Stimulated activated CD8-positive, alpha-beta memory T cell treated with anti-CD3 and anti-CD28 coated beads, Interleukin-2, amount 100 ng/mL, for 48 hours (primary cell): ENCODE measurements around the gene NBPF11.
"Not testable (repeated sequence)": the region's sequence is repeated elsewhere in the genome, so short reads cannot be mapped to it uniquely, and the experiment has no call there.

Experiments
- DNase-seq, 2 donors: peaks; one replicate each; pipeline ENCODE4 v3.0.0-alpha.2; 2020; ENCODE audit warnings: low read depth in 2 of 2

Gene NBPF11, protein sequence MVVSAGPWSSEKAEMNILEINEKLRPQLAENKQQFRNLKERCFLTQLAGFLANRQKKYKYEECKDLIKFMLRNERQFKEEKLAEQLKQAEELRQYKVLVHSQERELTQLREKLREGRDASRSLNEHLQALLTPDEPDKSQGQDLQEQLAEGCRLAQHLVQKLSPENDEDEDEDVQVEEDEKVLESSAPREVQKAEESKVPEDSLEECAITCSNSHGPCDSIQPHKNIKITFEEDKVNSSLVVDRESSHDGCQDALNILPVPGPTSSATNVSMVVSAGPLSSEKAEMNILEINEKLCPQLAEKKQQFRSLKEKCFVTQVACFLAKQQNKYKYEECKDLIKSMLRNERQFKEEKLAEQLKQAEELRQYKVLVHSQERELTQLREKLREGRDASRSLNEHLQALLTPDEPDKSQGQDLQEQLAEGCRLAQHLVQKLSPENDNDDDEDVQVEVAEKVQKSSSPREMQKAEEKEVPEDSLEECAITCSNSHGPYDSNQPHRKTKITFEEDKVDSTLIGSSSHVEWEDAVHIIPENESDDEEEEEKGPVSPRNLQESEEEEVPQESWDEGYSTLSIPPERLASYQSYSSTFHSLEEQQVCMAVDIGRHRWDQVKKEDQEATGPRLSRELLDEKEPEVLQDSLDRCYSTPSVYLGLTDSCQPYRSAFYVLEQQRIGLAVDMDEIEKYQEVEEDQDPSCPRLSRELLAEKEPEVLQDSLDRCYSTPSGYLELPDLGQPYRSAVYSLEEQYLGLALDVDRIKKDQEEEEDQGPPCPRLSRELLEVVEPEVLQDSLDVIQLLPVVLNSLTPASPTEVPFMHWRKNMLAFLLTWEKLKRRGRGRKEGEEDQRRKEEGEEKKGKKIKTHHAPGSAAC

GRCh38 chr1:148151911-148152656, at the start of gene NBPF11:
TSS of gene NBPF11 (minus strand) at chr1:148152281. CDS start at chr1:148127003, 25,278 bp downstream.
- DNase-seq: peak; percentile 77 to 79

- DNase-seq: not testable (repeated sequence)
Measured at GRCh38 chr1:148197396-148197795, 45.3 kb upstream of the NBPF11 start.

DNA sequence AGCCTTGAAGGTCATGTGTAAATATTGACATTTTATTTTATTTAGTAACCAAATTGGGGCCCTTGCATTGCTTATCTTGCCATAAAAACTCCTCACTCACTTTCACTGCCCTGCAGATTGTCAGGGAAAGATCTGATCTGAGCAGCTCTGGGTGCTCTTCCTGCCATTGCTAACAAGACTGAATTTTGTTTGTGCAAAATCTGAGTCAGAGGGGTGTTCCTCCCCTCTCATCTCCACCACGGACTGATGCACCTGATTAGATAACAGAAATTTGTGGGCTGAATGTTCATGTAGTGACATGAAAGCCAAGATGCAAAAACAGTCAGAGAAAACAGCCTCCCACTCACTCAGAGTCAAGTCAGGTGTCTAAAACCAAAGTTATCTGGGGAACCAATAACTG, 44.9 kb upstream of the NBPF11 start:
- DNase-seq: not testable (repeated sequence)

DNA sequence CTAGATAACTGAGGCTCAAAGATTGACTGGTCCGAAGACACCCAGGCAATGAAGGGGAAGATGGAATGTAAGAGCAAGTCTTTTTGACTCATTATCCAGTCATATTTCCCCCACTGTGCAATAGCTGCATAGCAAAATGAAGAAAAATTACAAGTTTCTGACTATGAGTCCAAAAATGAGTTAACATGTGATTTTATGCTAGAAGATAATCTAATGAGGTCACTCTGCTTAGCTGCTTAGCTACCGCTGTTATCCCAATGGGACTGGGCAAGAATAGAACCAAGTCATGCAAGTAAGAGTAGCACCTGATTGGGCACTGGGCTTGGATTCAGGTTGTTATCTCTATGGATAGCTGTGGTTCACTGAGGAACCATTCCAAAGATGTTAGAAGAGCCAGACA, 43.0 kb upstream of the NBPF11 start:
- DNase-seq: not testable (repeated sequence)

DNA sequence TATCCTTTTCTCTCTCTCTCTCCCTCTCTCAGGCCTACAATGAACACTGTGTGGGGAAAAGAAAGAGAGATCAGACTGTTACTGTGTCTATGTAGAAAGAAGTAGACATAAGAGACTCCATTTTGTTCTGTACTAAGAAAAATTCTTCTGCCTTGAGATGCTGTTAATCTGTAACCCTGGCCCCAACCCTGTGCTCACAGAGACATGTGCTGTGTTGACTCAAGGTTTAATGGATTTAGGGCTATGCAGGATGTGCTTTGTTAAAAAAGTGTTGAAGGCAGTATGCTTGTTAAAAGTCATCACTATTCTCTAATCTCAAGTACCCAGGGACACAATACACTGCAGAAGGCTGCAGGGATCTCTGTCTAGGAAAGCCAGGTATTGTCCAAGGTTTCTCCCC, 36.7 kb upstream of the NBPF11 start:
- DNase-seq: not testable (repeated sequence)

DNA sequence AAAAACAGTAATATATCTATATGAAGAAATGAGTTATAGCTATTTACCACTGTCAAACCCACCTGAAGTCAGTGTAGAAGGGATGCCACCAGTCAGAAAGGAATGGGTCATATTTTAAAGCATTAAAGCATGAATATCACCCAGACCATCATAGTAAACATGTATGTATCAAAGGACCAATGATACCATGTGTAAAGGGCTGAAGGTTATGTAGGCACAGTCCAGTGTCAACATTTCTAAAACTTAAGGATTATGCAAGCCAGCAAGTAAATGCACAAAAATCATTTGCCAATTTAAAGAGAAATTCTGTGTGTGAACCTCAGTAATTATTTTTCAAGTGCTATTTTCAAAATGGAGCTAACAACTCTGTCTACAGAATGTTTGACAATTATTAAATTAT, 26.6 kb upstream of the NBPF11 start:
- DNase-seq: not testable (repeated sequence)

DNA sequence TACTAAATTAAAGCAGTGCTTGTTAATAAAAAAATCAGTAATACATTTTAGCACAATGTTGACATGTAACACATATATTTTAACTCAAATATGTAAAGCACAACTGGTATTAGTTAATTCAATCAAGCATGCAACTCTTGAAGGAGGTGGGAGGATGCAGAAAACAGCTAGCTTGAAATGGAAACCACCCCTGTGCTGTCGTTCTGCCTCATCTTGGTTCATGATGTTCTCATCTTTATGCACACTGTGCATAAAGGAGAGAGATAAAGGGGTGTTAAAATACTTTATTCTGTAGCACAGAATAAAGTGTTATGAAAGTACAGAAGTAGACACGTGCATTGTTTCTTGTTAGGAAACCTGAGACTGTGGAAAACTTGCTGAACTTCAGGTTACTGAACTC, 23.3 kb upstream of the NBPF11 start:
- DNase-seq: not testable (repeated sequence)

GRCh38 chr1:148171995-148172394, 19.9 kb upstream of the NBPF11 start:
- not testable (repeated sequence) for DNase-seq

GRCh38 chr1:148166558-148167492, 14.7 kb upstream of the NBPF11 start:
- DNase-seq: no peak

DNA sequence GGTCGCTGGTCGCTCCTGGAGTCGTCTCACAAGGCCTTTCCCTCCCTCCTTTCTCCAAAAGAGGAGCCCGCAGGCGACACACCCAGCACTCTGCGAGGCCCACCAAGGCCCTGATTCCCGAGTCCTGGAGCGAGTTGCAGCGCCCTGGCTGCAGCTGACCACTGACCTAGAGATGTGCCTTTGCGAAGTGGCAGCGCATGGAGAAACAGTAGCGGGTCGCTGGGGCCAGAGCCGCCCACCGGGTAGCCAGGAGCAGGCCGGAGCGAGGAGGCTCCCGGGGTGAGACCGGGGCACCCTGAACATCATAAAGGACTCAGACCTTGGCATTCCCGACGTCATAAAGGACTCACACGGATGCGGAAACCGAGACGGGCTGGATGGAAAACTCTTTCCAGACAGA, 10.3 kb upstream of the NBPF11 start:
- no peak for DNase-seq

DNA sequence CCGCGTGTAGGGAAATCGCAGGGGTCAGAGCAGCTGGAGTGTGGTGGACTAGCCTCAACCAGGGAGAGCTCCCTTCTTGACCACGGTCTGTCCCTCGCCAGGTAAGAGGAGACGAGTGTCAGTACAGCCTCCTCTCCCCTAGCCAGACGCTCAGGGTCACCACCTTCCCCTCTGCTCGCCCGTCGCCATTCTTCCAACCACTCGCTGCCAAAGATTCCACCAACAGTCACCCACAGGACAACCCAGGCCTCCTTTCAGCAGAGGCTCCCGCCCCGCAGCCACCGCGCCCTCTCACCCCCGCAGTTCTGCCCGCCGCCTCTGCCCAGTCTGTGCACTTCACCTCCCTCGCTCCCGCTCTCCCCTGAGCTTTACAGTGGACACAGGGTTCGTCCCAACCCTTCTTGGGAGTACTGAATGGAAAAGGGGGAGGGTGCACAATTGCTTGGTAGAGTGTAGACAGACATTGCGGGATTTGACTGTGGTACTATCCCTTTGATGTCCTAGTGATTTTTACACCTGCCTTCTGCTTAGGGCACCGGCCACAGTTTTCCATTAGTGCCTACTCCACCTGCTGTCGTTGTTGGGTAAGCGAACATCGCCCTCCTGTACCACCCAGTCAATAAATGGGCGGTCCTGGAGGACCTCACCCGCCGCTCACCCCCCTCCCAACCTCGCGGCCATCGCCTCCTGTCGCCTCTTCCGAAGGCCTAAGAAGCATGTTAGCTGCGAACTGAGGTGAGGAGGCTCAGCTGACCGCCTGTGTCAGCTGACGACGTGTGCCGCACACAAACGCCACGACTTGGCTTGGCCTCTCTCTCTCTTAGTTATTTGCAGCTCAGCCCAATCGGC, 9.2 kb upstream of the NBPF11 start:
- DNase-seq: no peak

DNA sequence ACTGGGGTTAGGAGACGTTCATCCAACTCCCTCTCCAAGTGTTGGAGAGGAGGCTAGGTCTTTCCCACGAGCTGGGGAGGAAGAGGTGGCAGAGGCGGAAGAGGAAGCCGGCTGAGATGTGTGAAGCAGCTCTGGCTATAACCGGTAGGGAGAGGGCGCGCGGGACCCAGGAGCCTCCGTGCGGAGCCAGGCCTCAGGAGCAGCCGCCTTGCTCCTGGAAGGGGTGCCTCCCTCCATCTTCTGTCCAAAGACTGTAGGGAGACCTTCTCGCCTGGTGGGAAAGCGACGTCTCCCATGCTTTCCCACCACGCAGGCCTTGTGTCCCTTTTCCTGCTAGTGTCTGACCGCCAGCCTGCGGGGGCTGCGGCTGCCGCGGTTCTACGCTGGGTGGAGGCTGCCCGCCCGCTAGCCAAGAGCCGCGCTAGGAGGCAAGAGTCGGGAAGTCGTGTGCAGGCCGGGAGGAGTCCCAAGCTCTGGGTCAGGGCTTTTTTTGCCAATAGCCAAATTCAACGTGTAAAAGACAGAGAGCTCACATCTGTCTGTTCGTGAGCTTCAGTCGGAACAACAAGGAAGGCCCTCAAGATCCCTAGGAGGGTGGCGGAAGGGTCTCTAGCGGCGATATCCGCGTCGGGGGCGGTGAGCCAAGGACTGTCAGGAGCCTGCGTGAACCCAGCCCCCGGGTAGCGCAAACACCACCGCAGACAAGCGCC, 8.4 kb upstream of the NBPF11 start:
- DNase-seq: no peak

- no peak for DNase-seq
Measured at GRCh38 chr1:148160048-148160342, 7.9 kb upstream of the NBPF11 start.

DNA sequence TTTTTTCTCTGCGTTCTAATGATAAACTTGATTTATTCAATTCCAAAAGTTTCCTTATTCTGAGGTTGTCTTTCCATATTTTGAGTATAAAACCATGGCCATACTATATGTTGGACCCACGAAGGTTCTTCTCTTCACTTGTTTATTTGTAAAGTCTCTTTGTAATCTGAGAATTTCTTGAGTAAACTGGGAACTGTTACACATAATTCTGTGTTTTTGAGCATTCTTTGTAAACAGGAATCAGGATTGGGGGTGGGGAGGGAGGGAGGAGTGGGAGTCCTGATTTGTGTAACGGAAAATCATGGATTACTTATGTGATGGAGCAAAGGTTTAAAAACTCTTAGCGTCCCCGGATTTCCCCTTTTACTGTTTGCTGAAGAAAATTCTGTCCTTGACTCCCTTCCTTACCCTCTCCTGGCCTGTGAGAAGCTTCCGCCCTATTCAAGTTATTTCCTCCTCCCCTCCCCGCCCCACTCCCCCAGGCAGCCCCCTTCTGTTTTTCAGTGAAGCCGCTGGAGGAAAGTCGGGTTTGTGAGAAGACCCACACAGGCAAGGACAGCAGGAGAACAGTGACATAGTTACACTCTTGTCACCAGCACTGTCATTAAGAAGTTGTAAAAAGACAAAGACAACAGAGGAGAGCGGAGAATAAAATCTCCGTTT, 6.4 kb upstream of the NBPF11 start:
- no peak for DNase-seq

DNA sequence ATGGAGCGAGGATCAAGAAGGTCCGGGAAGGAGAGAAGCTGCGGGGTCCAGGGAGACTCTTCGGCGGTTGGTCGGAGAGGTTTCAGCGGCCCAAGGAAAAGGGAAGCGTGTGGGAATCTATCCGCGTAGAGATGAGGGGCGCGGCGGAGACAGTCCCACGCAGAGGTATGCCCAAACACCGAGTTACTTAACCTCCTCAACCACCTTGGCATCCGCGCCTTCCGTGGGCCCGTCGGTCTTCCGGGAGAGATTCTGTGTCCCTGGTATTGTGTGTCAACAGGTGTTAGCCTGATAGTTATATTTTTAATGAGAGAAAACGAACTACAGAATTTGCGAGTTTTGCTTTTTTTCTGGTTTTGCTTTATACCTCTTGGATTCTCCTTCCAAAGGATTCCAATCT, 5.7 kb upstream of the NBPF11 start:
- DNase-seq: not testable (repeated sequence)

DNA sequence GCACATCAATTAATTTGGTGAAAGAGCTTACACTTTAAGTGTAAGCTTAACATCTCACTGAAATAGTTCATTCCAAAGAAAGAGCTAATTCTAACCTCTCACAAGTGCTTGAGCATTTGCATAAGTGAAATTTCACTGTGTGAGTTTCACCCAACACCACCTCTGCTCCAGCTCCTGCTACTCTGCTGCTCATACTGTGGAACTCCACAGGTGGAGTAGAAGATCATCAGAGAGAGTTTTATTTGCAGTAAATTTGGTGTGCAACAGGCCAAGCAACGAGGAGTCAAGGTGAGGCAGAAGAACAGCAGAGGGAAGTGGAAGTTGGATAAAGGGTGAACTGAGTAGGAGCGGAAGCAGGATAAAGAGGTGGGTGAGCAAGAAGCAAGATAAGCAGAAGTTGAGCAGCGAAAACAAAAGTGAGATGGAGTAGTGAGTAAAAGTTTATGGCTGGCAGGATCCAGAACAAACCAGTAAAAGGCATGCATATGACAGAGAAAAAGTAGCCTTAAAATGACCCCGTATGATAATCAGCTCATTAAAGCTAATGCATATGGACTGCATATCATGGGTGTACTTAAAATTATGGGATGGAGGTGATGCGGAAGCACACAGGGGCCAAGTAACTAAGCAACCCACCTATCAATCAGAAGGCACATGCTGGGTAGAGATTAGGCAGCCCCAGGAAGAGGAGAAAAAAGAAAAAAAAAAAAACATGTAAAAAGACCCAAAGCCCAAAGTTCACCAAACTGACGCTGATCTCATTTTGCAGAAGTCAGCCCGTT, 3.6 kb upstream of the NBPF11 start:
- DNase-seq: not testable (repeated sequence)

DNA sequence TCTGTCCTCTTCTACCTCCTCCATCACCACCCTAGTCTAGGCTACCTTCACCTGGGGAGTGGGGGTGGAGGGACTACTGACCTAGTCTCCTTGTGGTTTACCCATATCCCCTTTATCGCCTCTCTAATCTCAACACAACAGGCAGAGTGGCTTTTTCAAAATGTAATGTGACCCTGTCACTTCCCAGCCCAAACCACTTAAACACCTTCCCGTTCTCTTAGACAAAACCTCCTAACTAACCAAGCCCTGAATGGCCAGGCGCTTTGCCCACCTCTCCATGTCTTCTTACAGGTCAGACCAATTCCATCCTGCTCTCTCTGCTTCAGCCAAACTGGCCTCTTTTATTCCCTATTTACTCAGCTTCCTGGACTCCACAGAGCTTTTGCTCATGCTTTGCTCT, 714 bp upstream of the NBPF11 start:
- DNase-seq: not testable (repeated sequence)

DNA sequence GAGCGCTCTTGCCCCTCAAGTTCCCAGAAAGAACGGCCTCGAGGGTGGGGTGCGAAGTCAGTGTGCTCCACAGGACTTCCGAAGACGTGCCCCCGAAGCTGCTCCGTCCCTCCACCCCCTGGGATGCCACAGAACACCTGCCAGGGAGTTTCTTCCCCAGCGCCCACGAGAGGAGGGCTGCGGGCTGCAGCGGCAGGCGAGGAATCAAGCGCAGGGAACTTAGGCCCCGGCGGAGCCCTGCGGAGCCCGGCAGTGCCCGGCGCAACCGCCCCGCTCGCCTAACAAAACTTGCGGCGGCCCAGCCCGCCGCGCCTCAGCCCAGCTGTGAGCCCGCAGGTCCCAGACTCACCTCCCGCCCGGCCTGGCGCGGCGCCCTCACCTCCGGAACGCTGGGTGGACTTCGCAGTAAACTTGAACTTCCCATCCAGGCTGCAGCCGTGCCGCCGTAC, 686 bp downstream of the NBPF11 start:
- DNase-seq: peak in 1 of 2 donors; percentile 5
